ENCODE measurements around the gene AFF3. TPM values are rescaled to one million over a fixed set of nuclear protein-coding genes. Genes with fewer than 3 reads are reported as not detected.

Gene AFF3
- total and polyA plus RNA-seq, 12 donors = 1.1 to 7.5 (median 3.9) TPM

GRCh38 chr2:99623613-99624012, 518.8 kb downstream of the AFF3 start:
- WGBS, 4 donors = 75 to 98% (median 90%) methylated on average over 2 to 5 of the region's 5 CpGs
- intact Hi-C loops (cut with DNase I) = no loop called here
- Histone ChIP-seq H3K4me1 (replicated peaks in 1 of 2) (peaks cover 0 to 4% of the 10 kb centered on the region in 2 donors), H3K27me3 (no peaks in the 10 kb centered on the region), H3K4me3 (no peak overlapping the region), H3K27ac (no peak overlapping the region), H3K36me3 (replicated peaks in 1 of 2) (no peaks in the 10 kb centered on the region), H3K9me3 (replicated peaks in 1 of 3) (no peaks in the 10 kb centered on the region)
- TF ChIP-seq POLR2A (IDR thresholded peaks at IDR 0.05) (no peak), CTCF (IDR thresholded peaks at IDR 0.05) (no peak)
- no peak for DNase-seq

GRCh38 chr2:99623035-99623434, 519.4 kb downstream of the AFF3 start:
- Histone ChIP-seq H3K4me3 (no peak overlapping the region), H3K4me1 (replicated peaks in 1 of 2) (peaks cover 0 to 4% of the 10 kb centered on the region in 2 donors), H3K27me3 (no peaks in the 10 kb centered on the region), H3K9me3 (replicated peaks in 1 of 3) (no peaks in the 10 kb centered on the region), H3K27ac (no peak overlapping the region), H3K36me3 (replicated peaks in 1 of 2) (no peaks in the 10 kb centered on the region)
- WGBS, 4 donors = 94 to 97% (median 95%) methylated on average over 4 of the region's 4 CpGs
- intact Hi-C loops (cut with DNase I) = no loop called here
- DNase-seq = no peak
- TF ChIP-seq POLR2A (IDR thresholded peaks at IDR 0.05) (no peak), CTCF (IDR thresholded peaks at IDR 0.05) (no peak)

GRCh38 chr2:99622534-99622933, 519.9 kb downstream of the AFF3 start:
- H3K9me3 ChIP-seq (replicated peaks in 1 of 3) = no peaks in the 10 kb centered on the region
- no peak for TF ChIP-seq CTCF (IDR thresholded peaks at IDR 0.05)
- TF ChIP-seq POLR2A (IDR thresholded peaks at IDR 0.05) = no peak
- H3K36me3 ChIP-seq (replicated peaks in 1 of 2) = no peaks in the 10 kb centered on the region
- 81 to 89% (median 84%) methylated on average over 5 to 6 of the region's 6 CpGs for WGBS, 4 donors
- DNase-seq = no peak
- H3K27ac ChIP-seq = no peak overlapping the region
- intact Hi-C loops (cut with DNase I) = no loop called here
- H3K27me3 ChIP-seq = no peaks in the 10 kb centered on the region
- H3K4me3 ChIP-seq = no peak overlapping the region
- H3K4me1 ChIP-seq (replicated peaks in 1 of 2) = peaks cover 0 to 4% of the 10 kb centered on the region in 2 donors

GRCh38 chr2:99621774-99622173, 520.6 kb downstream of the AFF3 start:
- Histone ChIP-seq H3K36me3 (replicated peaks in 1 of 2) (no peaks in the 10 kb centered on the region), H3K27ac (no peak overlapping the region), H3K27me3 (no peaks in the 10 kb centered on the region), H3K4me3 (no peak overlapping the region), H3K9me3 (replicated peaks in 1 of 3) (no peaks in the 10 kb centered on the region), H3K4me1 (replicated peaks in 1 of 2) (peaks cover 0 to 4% of the 10 kb centered on the region in 2 donors)
- WGBS, 4 donors = 79 to 93% (median 92%) methylated on average over 5 of the region's 5 CpGs
- TF ChIP-seq POLR2A (IDR thresholded peaks at IDR 0.05) = no peak
- TF ChIP-seq CTCF (IDR thresholded peaks at IDR 0.05) = no peak
- DNase-seq = no peak
- intact Hi-C loops (cut with DNase I) = no loop called here
